Chondrocyte (in vitro differentiated cells): ENCODE data around the gene TMEM117. TPM values are rescaled to one million over a fixed set of nuclear protein-coding genes. Genes with fewer than 3 reads are reported as not detected.

Source experiments
- DNase-seq: peaks from one replicate; pipeline ENCODE4 v3.0.0; 2021; ENCODE audit warnings: mixed read lengths, low spot score
- H3K27ac Mint-ChIP-seq: one replicate; pipeline ENCODE4 v1.8.0; 2021; ENCODE audit warnings: mild to moderate bottlenecking, moderate library complexity, mixed read lengths; ENCODE audit not compliant: unreplicated experiment
- H3K27me3 Mint-ChIP-seq: 2 replicates; pipeline ENCODE4 v1.8.0; 2021; ENCODE audit warnings: low read depth, mixed read lengths
- H3K36me3 Mint-ChIP-seq: 2 replicates; pipeline ENCODE4 v1.8.0; 2021; ENCODE audit warnings: low read depth, mixed read lengths
- H3K4me1 Mint-ChIP-seq: 2 replicates; pipeline ENCODE4 v1.8.0; 2021; ENCODE audit warnings: low read depth, mild to moderate bottlenecking, mixed read lengths
- H3K4me3 Mint-ChIP-seq: one replicate; pipeline ENCODE4 v1.8.0; 2021; ENCODE audit warnings: mild to moderate bottlenecking, moderate library complexity, mixed read lengths; ENCODE audit not compliant: unreplicated experiment
- H3K9me3 Mint-ChIP-seq: 2 replicates; pipeline ENCODE4 v1.8.0; 2021; ENCODE audit warnings: low read depth, mixed read lengths
- CTCF ChIP-seq: fragments of 200-600 bp; sonication (generic); IDR thresholded peaks from 2 replicates; pipeline ENCODE4 v1.5.0; 2021; ENCODE audit warnings: antibody characterized with exemption, mild to moderate bottlenecking, moderate library complexity
- total RNA-seq: library from RNA; stranded (reverse); gene quantifications from 3 replicates; pipeline ENCODE4 v1.2.1, GENCODE V29; 2021

Gene TMEM117
- total RNA-seq, 1 donor from 2014 or later = 15.5 TPM

GRCh38 chr12:44296624-44297197 is 460.8 kb downstream of the TMEM117 start:
- Mint-ChIP-seq H3K36me3 (peaks cover 6% of the 10 kb centered on the region), H3K9me3 (peaks cover 7% of the 10 kb centered on the region), H3K4me3 (no peak overlapping the region), H3K27me3 (no peaks in the 10 kb centered on the region), H3K4me1 (no peaks in the 10 kb centered on the region), H3K27ac (no peak overlapping the region)
- no peak for DNase-seq
- TF ChIP-seq CTCF = no peak

GRCh38 chr12:44299524-44299923 is 463.6 kb downstream of the TMEM117 start:
- no peak for TF ChIP-seq CTCF
- H3K27ac Mint-ChIP-seq = no peak overlapping the region
- no peak for DNase-seq
- H3K27me3 Mint-ChIP-seq = no peaks in the 10 kb centered on the region
- H3K4me1 Mint-ChIP-seq = no peaks in the 10 kb centered on the region
- no peak overlapping the region for H3K4me3 Mint-ChIP-seq
- H3K36me3 Mint-ChIP-seq = peaks cover 9% of the 10 kb centered on the region
- H3K9me3 Mint-ChIP-seq = peaks cover 10% of the 10 kb centered on the region

GRCh38 chr12:44307506-44308168 is 471.8 kb downstream of the TMEM117 start:
- peaks cover 8% of the 10 kb centered on the region for H3K36me3 Mint-ChIP-seq
- TF ChIP-seq CTCF = no peak
- no peaks in the 10 kb centered on the region for H3K4me1 Mint-ChIP-seq
- no peak overlapping the region for H3K4me3 Mint-ChIP-seq
- peaks cover 21% of the 10 kb centered on the region for H3K9me3 Mint-ChIP-seq
- H3K27me3 Mint-ChIP-seq = no peaks in the 10 kb centered on the region
- H3K27ac Mint-ChIP-seq = no peak overlapping the region
- DNase-seq = no peak

- Mint-ChIP-seq H3K9me3 (peaks cover 13% of the 10 kb centered on the region), H3K27ac (no peak overlapping the region), H3K4me1 (peaks cover 14% of the 10 kb centered on the region), H3K27me3 (no peaks in the 10 kb centered on the region), H3K4me3 (no peak overlapping the region), H3K36me3 (peaks cover 9% of the 10 kb centered on the region)
- TF ChIP-seq CTCF = no peak
- no peak for DNase-seq
Observed at GRCh38 chr12:44313188-44313587, 477.3 kb downstream of the TMEM117 start.

- Mint-ChIP-seq H3K27me3 (no peaks in the 10 kb centered on the region), H3K27ac (no peak overlapping the region), H3K4me1 (peaks cover 14% of the 10 kb centered on the region), H3K36me3 (peaks cover 9% of the 10 kb centered on the region), H3K9me3 (peaks cover 13% of the 10 kb centered on the region), H3K4me3 (no peak overlapping the region)
- no peak for DNase-seq
- no peak for TF ChIP-seq CTCF
Observed at GRCh38 chr12:44314007-44314500, 478.2 kb downstream of the TMEM117 start.
